HG03045 (cell line): ENCODE results near the gene TAS2R13.

Experiments used
- ATAC-seq: cut with Tn5 transposase; IDR thresholded peaks from one replicate; pipeline ENCODE4 v1.9.1; 2021; ENCODE audit warnings: mild to moderate bottlenecking, moderate library complexity; ENCODE audit not compliant: unreplicated experiment

TAS2R13 gene

DNA sequence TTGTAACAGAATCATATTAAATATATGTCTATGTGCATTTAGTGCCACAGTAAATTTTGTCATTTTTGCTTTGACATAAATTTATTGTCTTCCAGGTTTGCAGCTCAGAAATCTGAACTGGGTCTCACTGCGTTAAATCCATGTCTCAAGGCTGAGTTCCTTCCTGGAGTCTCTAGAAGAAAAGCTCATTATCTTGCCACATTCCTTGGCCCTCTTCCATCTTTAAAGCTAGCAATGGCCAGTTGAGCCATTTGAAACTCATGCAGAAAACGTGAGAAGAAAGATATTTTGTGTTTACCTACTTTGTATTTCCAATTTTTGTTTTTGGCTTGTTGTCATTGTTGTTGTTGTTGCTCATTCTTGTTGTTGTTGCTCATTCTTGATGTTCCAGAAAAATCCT lies 36.0 kb downstream of the TAS2R13 start:
- ATAC-seq: no peak

DNA sequence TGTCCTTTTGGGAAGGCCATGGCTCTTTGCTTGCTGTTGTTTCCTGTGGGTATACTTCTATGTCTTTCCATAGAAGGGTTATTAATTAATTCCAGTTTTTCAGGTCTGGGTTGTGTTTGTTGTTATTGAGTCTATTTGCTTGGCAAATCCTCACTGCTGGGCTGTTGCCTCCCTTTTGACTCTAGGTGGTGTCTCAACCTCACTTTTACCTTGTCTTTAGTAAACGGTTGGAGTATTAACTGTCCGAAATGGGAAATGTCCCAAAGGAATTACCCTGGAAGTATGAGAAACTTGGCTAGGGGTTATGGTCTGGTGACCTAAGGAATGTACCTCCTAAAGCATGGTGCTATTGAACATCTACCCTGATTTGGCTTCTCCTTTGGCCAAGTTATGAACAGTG lies 42.0 kb downstream of the TAS2R13 start:
- ATAC-seq: no peak

DNA sequence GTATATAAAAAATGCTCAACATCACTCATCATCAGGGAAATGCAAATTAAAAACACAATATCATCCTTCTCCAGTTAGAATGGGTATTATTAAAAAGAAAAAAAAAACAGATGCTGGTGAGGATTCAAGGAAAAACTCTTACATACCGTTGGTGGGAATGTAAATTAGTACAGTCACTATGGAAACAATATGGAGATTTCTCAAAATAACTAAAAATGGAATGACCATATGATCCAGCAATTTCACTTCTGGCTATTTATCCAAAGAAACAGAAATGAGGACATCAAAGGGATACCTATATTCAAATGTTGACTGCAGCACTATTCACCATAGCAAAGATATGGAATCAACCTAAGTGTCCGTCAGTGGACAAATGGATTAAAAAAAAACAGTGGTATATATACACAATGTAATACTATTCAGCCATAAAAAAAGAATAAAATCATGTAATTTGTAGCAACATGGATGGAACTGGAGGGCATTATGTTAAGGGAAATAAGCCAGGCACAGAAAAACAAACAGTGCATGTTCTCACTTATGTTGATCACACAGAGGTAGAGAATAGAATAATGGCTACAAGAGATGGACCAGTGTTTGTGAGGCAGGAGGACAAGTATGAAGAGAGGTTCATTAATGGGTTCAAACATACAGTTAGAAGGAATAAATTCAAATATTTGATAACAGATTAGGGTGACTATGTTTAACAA lies 45.7 kb downstream of the TAS2R13 start:
- ATAC-seq: no peak

DNA sequence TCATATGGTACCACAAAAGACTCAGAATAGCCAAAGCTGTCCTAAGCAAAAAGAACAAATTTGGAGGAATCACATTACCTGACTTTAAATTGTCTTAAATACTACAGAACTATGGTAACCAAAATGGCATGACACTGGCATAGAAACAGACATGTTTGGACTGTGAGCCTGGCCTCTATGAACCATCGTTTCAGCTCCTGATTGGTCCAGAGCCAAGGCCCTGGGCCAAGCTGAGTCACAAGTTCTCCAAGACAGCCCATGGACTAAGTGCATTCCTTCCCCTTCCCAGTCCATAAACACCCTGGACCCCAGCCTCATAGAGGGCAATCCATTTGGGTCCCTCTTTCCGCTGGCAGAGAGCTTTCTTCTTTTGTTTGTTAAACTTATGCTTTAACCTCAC lies 48.0 kb downstream of the TAS2R13 start:
- ATAC-seq: no peak
